Measurements from ENCODE around the gene CNIH3. TPM values are rescaled to one million over a fixed set of nuclear protein-coding genes. Genes with fewer than 3 reads are reported as not detected.

CNIH3 gene
- total RNA-seq, 4 donors from 2014 or later, result not detected

DNA sequence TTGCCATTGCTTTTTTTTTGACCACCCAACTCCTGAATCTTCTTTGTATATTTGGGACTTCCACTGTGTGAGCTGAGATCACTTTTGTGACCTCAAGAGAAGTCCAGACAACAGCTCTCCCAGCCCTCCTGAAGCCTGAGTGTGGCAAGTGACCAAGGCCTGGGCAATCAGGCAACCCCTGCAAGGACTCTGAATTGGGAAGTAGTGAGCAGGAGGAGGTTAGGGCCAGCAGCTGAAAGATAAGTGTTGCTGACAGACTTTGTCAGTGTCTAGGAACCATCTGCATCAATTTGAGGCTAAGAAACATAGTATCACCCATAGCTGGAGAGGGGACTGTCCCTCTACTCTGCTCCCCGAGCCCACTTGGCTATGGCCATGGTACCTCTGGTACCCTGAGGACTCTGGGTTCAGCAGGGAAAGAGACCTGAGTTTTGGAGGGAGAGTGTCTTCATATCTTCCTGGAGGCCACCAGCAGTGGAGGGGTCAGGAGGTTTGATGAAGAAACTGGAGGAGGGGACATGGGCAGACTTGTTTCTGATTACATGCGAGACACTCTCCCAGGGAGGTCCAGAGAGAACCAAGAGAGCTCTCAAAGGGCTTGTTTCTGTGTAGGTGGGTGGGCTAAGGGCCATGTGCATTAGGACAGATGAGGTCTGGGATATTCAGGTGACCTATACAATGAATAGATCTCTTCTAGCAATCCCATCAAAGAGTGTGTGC lies 166.3 kb downstream of the CNIH3 start:
- Histone ChIP-seq H3K27ac (no peak overlapping the region), H3K4me3 (no peak overlapping the region), H3K9me3 (no peaks in the 10 kb centered on the region), H3K36me3 (no peaks in the 10 kb centered on the region), H3K27me3 (no peaks in the 10 kb centered on the region), H3K4me1 (no peaks in the 10 kb centered on the region)
- no peak for DNase-seq
- TF ChIP-seq, protein P1, sequence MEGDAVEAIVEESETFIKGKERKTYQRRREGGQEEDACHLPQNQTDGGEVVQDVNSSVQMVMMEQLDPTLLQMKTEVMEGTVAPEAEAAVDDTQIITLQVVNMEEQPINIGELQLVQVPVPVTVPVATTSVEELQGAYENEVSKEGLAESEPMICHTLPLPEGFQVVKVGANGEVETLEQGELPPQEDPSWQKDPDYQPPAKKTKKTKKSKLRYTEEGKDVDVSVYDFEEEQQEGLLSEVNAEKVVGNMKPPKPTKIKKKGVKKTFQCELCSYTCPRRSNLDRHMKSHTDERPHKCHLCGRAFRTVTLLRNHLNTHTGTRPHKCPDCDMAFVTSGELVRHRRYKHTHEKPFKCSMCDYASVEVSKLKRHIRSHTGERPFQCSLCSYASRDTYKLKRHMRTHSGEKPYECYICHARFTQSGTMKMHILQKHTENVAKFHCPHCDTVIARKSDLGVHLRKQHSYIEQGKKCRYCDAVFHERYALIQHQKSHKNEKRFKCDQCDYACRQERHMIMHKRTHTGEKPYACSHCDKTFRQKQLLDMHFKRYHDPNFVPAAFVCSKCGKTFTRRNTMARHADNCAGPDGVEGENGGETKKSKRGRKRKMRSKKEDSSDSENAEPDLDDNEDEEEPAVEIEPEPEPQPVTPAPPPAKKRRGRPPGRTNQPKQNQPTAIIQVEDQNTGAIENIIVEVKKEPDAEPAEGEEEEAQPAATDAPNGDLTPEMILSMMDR (IDR thresholded peaks at IDR 0.05), result no peak
- no peak for TF ChIP-seq POLR2A (IDR thresholded peaks at IDR 0.05)

DNA sequence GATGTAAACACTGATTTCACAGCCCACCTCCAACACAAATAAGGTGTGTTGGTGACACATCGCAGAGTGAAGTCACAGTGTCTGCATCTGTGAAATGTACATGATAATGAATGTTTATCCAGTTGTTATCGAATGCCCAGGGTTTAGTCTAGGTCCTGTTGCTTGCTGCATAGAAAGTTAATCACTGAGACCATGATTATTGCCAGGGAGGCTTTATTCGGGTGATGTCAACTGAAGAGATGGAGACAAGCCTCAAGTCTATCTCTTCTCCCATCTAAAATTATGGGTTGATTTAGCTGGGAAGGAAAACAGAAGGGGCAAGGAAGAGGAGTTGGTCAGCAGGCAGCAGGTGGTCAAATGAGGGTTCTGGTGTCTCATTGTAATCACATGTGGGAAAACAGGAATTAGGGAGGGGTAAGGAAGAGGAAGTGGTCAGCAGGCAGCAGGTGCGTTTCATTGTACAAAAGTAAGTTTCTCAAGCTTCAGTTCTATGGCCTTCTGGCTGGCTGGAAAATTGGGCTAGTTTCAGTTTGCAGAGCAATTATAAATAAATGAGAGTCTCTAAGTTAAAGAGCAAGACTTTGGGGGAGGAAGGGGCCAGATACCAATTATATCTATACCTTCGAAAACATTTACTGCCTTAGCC lies 167.0 kb downstream of the CNIH3 start:
- no peak for DNase-seq
- no peak overlapping the region for H3K27ac ChIP-seq
- H3K4me3 ChIP-seq, result no peak overlapping the region
- H3K36me3 ChIP-seq, result no peaks in the 10 kb centered on the region
- no peaks in the 10 kb centered on the region for H3K27me3 ChIP-seq
- TF ChIP-seq, protein P1 (IDR thresholded peaks at IDR 0.05), result no peak
- no peak for TF ChIP-seq POLR2A (IDR thresholded peaks at IDR 0.05)
- H3K4me1 ChIP-seq, result no peaks in the 10 kb centered on the region
- no peaks in the 10 kb centered on the region for H3K9me3 ChIP-seq

DNA sequence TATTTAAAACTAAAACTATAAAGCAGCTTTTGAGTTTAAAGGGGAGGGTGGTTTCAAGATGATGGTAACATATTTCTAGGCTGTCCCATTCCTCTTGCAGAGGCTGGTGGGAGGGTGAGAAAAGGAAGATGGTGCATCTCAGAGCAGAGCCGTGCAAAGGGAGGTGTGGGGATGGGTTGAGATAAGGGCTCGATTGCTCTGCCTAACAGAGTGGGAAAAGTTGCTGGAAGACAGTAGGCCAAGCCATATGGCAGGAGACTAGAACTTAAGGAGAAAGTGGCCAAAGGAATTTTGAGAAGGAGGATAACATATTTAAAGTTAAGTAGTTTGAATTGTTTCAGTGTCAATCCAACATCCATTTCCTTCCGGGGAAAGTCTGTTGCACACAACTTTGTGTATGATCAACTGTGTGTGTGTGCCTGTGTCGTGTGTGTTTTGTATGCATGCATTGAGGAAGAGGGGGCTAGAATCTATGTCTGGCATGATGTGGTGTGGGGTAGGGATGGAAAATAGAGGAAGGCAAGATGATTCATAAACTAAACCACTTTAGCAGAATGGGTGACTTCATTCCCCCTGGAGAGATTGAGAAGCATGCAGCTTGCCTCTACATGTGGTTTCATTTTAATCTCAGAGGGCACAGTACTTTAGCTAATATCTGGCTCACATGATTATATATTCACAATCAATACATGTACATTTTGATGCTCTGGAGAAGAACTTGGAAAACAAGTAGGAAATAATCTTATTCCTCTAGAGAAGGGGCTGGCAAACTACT lies 168.3 kb downstream of the CNIH3 start:
- DNase-seq, result no peak
- Histone ChIP-seq H3K27me3 (no peaks in the 10 kb centered on the region), H3K27ac (no peak overlapping the region), H3K36me3 (no peaks in the 10 kb centered on the region), H3K9me3 (no peaks in the 10 kb centered on the region), H3K4me1 (no peaks in the 10 kb centered on the region), H3K4me3 (no peak overlapping the region)
- TF ChIP-seq, protein P1 (IDR thresholded peaks at IDR 0.05), result no peak
- no peak for TF ChIP-seq POLR2A (IDR thresholded peaks at IDR 0.05)

DNA sequence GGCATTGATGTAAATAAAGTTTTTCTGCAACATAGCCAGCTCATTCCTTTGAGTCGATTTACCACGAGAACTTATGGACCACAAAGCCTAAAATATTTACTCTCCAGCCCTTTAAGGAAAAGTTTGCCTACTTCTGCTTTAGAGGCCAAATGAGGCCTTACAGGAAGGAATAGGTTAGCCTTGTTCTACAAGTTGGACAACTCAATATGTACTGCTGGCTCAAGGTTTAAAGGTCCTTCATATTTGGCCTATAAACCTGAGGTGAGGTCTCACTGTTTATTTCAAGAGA lies 168.9 kb downstream of the CNIH3 start:
- TF ChIP-seq POLR2A (IDR thresholded peaks at IDR 0.05), result no peak
- TF ChIP-seq, protein P1 (IDR thresholded peaks at IDR 0.05), result no peak
- no peaks in the 10 kb centered on the region for H3K9me3 ChIP-seq
- H3K27me3 ChIP-seq, result no peaks in the 10 kb centered on the region
- H3K4me1 ChIP-seq, result no peaks in the 10 kb centered on the region
- no peak for DNase-seq
- H3K27ac ChIP-seq, result no peak overlapping the region
- no peak overlapping the region for H3K4me3 ChIP-seq
- H3K36me3 ChIP-seq, result no peaks in the 10 kb centered on the region

DNA sequence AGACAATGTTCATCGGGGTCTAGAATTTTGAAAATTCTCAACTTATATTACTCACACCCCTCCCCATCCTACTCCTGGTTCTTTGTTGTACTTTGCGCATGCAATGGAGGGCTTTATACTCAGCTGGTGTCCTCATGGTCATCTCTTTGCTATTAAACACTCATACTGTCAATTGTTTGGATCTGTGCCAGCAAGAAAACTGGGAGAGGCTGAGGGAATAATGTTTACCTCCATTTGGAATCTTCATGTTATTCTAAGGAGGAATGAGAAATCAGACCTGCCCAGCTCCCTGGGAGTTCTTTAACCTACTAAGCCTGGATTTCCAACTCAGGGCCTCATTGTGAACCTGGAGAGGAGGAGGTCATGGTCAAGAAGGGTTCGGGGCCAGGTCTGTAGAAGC lies 169.5 kb downstream of the CNIH3 start:
- TF ChIP-seq, protein P1 (IDR thresholded peaks at IDR 0.05), result no peak
- no peak for TF ChIP-seq POLR2A (IDR thresholded peaks at IDR 0.05)
- no peak for DNase-seq
- no peaks in the 10 kb centered on the region for H3K4me1 ChIP-seq

More for the DNA sequence above, 169.5 kb downstream of the CNIH3 start:
- Histone ChIP-seq H3K4me3 (no peak overlapping the region), H3K9me3 (no peaks in the 10 kb centered on the region), H3K27ac (no peak overlapping the region), H3K36me3 (no peaks in the 10 kb centered on the region), H3K27me3 (no peaks in the 10 kb centered on the region)
